H1 (cell line): ENCODE results near the gene CD72. TPM values are rescaled to one million over a fixed set of nuclear protein-coding genes. Genes with fewer than 3 reads are reported as not detected.

ENCODE experiments used
- CBX5 ChIP-seq: fragments of 300-800, 300-1000 bp; sonication (generic); IDR thresholded peaks from 2 replicates; pipeline ENCODE4 v1.7.1; 2016; ENCODE audit warnings: antibody characterized with exemption, low read length, low read depth
- CHD2 ChIP-seq: IDR thresholded peaks from 2 replicates; pipeline ENCODE4 v1.6.1; 2012; ENCODE audit warnings: low read length, improper control_type of control experiment
- CHD7 ChIP-seq: fragments of 300-600 bp; sonication (generic); IDR thresholded peaks from 2 replicates; pipeline ENCODE4 v1.7.1; 2012; ENCODE audit warnings: low read length, moderate library complexity, mild to moderate bottlenecking, inconsistent platforms; ENCODE audit not compliant: insufficient replicate concordance
- EP300 ChIP-seq, 2 experiments: IDR thresholded peaks; 1 replicate in 1 of 2; 2 replicates in 1 of 2; pipeline ENCODE4 v1.6.1; 2011 to 2012; ENCODE audit warnings: low read depth in 2 of 2, low read length in 2 of 2, mild to moderate bottlenecking in 2 of 2, borderline replicate concordance in 1 of 2, inconsistent platforms in 1 of 2, moderate library complexity in 1 of 2
- GABPA ChIP-seq: IDR thresholded peaks from 2 replicates; pipeline ENCODE4 v1.6.1; 2011; ENCODE audit warnings: mild to moderate bottlenecking, low read length, moderate library complexity, borderline replicate concordance; ENCODE audit not compliant: insufficient read depth
- GTF2F1 ChIP-seq: IDR thresholded peaks from 2 replicates; pipeline ENCODE4 v1.6.1; 2012; ENCODE audit warnings: low read depth, low read length, improper control_type of control experiment, borderline replicate concordance
- PHF8 ChIP-seq: fragments of 200-600 bp; sonication (generic); conservative IDR thresholded peaks from 2 replicates; pipeline ENCODE4 v1.7.1; 2012; ENCODE audit warnings: low read depth, mild to moderate bottlenecking, inconsistent platforms, low read length, moderate library complexity
- RNF2 ChIP-seq: fragments of 200-900, 300-1000 bp; sonication (generic); IDR thresholded peaks from 2 replicates; pipeline ENCODE4 v1.7.1; 2016; ENCODE audit warnings: borderline replicate concordance, low read depth, mild to moderate bottlenecking, antibody characterized with exemption, low read length; ENCODE audit not compliant: poor library complexity, severe bottlenecking; ENCODE audit errors: missing control alignments
- polyA plus RNA-seq, 7 experiments: library from polyadenylated mRNA; depleted of rRNA in 3 of 7; stranded (reverse) in 5 of 7; unstranded in 2 of 7; fragments of >200 nt in 5 of 7; fragments of 200-250 nt in 2 of 7; gene quantifications; 1 replicate in 5 of 7; 2 replicates in 1 of 7; 4 replicates in 1 of 7; pipeline versions ENCODE4 v1.2.1 to v1.2.3, GENCODE V29; 2011 to 2013; ENCODE audit warnings: missing spikeins in 2 of 7, mixed read lengths in 2 of 7
- total RNA-seq: library from RNA; stranded (reverse); fragmentation: NEBNext Ultra II Directional; extraction: Animal tissue kit (Norgen Biotek cat#: 25700); gene quantifications from 2 replicates; pipeline ENCODE4 v1.2.1, GENCODE V29; 2021

The CD72 gene
- total and polyA plus RNA-seq, 2 of the 8 experiments (the other 6 are each of a cell fraction or from before 2014, with no cell fraction given) = 4.0 to 4.5 TPM

GRCh38 chr9:35609820-35610163, 8.4 kb downstream of the CD72 start (continued):
- TF ChIP-seq CHD7 = no peak
- no peak for TF ChIP-seq PHF8
- no peak for TF ChIP-seq GTF2F1
- TF ChIP-seq CHD2 = no peak
- TF ChIP-seq GABPA = no peak
- no peak for TF ChIP-seq EP300 (IDR thresholded peaks at IDR 0.05; ENCODE audit: borderline replicate concordance in 1 of 2, low read depth in 2 of 2, low read length in 2 of 2)
- no peak for TF ChIP-seq CBX5
- no peak for TF ChIP-seq RNF2
